ENCODE data around the gene SEC22B. TPM values are rescaled to one million over a fixed set of nuclear protein-coding genes. Genes with fewer than 3 reads are reported as not detected.
"Not testable (repeated sequence)": the region's sequence is repeated elsewhere in the genome, so short reads cannot be mapped to it uniquely, and the experiment has no call there.

Gene SEC22B
- total RNA-seq, 1 donor, result 70.3 TPM

- no peak for DNase-seq (ENCODE audit: low read depth)
- TF ChIP-seq, protein P1, sequence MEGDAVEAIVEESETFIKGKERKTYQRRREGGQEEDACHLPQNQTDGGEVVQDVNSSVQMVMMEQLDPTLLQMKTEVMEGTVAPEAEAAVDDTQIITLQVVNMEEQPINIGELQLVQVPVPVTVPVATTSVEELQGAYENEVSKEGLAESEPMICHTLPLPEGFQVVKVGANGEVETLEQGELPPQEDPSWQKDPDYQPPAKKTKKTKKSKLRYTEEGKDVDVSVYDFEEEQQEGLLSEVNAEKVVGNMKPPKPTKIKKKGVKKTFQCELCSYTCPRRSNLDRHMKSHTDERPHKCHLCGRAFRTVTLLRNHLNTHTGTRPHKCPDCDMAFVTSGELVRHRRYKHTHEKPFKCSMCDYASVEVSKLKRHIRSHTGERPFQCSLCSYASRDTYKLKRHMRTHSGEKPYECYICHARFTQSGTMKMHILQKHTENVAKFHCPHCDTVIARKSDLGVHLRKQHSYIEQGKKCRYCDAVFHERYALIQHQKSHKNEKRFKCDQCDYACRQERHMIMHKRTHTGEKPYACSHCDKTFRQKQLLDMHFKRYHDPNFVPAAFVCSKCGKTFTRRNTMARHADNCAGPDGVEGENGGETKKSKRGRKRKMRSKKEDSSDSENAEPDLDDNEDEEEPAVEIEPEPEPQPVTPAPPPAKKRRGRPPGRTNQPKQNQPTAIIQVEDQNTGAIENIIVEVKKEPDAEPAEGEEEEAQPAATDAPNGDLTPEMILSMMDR (IDR thresholded peaks at IDR 0.05; ENCODE audit: insufficient read depth, low read length), result no peak
Observed at GRCh38 chr1:120133228-120133927, 42.9 kb downstream of the SEC22B start.

GRCh38 chr1:120132406-120132763, 43.9 kb downstream of the SEC22B start:
- H3K4me3 ChIP-seq (ENCODE audit: low read depth, low read length); DNase-seq (ENCODE audit: low read depth): not testable (repeated sequence)

More at GRCh38 chr1:120133228-120133927, 42.9 kb downstream of the SEC22B start:
- no peak overlapping the region for H3K4me3 ChIP-seq (ENCODE audit: low read depth, low read length)

- H3K4me3 ChIP-seq (ENCODE audit: low read depth, low read length), result not testable (repeated sequence)
- TF ChIP-seq, protein P1 (IDR thresholded peaks at IDR 0.05; ENCODE audit: insufficient read depth, low read length), result peak; percentile 11
- peak; percentile 81 for DNase-seq (ENCODE audit: low read depth)
Observed at GRCh38 chr1:120131611-120132405, 44.5 kb downstream of the SEC22B start.

GRCh38 chr1:120127921-120128320, 48.4 kb downstream of the SEC22B start:
- DNase-seq (ENCODE audit: low read depth), result not testable (repeated sequence)

GRCh38 chr1:120126216-120126615, 50.1 kb downstream of the SEC22B start:
- not testable (repeated sequence) for H3K4me3 ChIP-seq (ENCODE audit: low read depth, low read length); DNase-seq (ENCODE audit: low read depth)

More at GRCh38 chr1:120127921-120128320, 48.4 kb downstream of the SEC22B start:
- not testable (repeated sequence) for H3K4me3 ChIP-seq (ENCODE audit: low read depth, low read length)

- DNase-seq (ENCODE audit: low read depth), result not testable (repeated sequence)
Observed at GRCh38 chr1:120124628-120125027, 51.7 kb downstream of the SEC22B start.

DNA sequence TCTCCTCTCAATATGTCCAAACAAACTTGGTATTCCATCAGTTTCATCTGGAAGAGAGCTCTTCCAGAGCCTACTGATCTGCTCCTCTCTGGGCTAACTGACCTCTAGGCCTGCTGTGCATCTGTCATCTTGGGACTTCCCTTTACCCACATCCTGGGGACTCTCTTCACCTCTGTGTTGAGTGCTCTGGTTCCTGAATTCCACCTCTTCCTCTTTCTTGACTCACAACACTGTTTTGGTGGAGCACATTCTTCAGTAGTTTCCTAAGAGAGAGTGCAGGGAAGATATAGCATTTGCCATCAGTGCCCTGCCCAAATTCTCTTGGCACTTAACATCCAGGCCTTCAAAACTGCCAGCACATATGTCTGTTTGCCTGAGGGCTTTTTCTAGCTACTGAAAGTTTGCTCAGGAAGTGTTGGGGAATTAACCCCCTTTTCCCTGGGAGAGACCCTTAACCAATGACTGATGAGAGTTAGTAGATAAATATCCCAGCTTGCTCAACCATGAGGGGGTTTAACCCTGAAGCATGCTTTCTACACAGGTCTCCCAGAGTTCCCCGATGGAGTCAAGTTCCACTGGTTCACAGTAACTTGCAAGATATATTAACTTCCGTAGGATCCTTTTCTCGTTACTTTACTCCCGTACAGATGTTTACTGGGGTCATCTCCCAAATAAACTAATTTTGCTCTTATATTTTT, 52.4 kb downstream of the SEC22B start:
- DNase-seq (ENCODE audit: low read depth), result peak; percentile 15
- not testable (repeated sequence) for H3K4me3 ChIP-seq (ENCODE audit: low read depth, low read length)

More at GRCh38 chr1:120124628-120125027, 51.7 kb downstream of the SEC22B start:
- H3K4me3 ChIP-seq (ENCODE audit: low read depth, low read length), result not testable (repeated sequence)

DNA sequence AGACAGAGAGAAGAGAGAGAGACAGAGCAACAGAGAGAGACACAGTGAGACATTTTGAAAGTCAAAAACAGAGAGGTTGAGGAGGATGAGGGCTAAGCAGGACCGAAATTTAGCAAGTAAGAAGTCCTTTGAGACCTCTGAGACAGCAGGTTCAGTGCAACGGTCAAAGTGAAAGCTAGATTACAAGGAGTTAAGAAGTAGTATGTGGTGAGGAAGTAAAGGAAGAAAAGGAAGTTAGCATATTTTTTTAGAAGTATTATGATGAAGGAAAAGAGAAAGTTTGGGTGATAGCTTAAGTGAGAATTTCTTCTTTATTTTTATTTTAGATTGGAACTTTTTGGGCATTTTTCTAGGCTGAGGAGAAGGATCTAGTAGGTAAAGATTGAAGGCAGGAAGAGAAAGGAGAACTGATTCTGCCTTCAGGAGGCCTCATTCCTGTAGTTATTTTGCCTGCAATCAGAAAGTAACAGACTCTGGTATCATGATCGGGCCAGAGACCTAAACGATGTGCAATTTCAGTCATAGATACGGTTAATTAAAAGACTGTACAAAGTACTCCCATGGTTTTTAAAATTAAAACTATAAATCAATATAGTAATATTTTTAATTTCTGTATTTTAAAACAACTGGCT, 53.9 kb downstream of the SEC22B start:
- not testable (repeated sequence) for H3K4me3 ChIP-seq (ENCODE audit: low read depth, low read length); DNase-seq (ENCODE audit: low read depth)

DNA sequence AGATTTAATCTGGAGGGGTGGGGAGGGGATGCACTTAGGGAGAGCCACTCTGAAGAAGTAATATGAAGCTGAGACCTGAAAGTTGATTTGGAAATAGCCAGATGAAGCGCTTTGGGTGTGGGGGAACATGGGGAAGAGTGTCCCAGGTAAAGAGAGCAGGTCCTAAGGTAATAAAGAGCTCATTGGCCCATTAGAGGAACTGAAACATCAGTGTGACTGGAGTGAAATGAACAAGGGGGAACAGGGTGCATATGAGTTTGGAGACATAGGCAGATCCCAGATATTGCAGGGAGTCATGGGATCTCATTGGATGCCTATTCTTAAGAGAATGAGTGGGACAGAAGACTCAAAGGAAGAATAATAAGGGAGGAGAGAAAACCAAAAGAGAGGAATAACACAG, 54.5 kb downstream of the SEC22B start:
- not testable (repeated sequence) for H3K4me3 ChIP-seq (ENCODE audit: low read depth, low read length); DNase-seq (ENCODE audit: low read depth)

DNA sequence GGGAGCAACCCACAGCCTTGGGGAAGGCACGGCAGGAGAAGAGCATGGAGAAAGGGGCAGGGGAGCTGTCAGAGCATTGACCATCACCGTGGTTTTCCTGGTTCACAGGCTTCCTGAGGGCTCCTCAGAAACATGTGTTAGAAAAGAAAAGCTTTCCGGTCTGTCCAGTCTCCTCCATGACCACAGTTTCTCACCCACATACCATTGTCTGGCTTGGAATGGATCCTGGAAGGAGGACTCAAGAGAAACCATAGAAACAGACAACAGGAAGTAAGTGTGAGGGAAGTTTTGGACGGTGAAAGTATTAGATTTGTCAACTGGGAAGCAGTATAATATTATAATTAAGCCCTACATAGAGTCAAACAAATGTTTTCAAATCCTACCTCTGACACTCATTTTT, 55.8 kb downstream of the SEC22B start:
- not testable (repeated sequence) for H3K4me3 ChIP-seq (ENCODE audit: low read depth, low read length); DNase-seq (ENCODE audit: low read depth)

DNA sequence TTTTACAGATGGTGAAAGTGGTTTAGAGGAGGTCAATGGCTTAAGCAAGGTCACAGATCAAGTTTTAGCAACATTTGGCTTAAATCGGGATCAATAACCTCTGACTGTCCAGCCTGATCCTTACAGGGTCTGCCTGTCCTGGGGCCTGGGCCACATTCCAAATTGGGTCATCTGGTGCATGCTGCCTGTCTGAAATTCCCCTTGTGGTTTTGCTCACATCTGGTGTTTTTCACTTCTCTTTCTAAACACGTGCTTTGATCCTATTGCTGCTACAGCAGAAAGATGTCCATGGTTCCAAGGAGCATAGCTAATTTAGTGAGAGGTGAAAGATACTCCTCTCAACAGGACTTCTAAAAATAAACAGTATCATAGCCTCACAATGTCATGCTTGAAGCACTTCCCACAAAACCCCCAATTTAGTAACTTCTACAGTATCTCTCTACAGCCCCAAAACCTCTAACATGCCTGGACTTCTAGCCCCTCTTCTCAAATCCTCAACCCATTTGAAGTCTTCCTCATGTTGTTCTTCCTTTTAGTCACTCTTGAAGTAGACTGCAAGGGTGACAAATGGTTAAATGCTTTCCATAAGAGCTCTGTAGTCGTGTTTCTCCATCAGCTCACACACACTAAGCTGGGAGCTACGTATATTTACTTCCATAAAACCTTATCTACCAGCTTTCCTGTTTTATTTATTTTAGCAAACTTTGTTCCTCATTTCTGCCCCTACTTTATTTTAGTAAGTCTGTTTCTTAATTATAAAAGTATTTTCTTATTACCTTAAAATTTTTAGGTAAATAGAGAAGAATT, 58.7 kb downstream of the SEC22B start:
- H3K4me3 ChIP-seq (ENCODE audit: low read depth, low read length), result not testable (repeated sequence)
- peak; percentile 37 for DNase-seq (ENCODE audit: low read depth)

DNA sequence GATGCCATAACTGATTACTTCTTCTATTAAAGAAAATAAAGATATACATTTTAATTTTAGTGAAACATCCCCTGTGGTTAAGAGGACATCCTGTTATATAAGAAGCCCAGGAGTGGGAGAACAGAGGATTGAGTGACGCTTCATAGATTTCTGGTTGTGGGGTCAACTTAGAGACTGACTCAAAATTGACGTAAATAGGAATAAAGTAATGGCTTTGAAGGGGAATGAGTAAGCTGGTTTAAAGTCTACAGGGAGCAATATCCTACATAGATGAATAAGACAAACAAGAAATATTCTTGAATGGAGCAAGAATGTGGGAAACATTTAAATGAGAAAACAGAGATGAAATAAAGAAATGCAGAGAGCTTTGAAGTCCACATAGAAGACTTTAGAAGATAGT, 60.2 kb downstream of the SEC22B start:
- DNase-seq (ENCODE audit: low read depth); H3K4me3 ChIP-seq (ENCODE audit: low read depth, low read length): not testable (repeated sequence)

GRCh38 chr1:120113134-120113533, 63.2 kb downstream of the SEC22B start:
- DNase-seq (ENCODE audit: low read depth); H3K4me3 ChIP-seq (ENCODE audit: low read depth, low read length): not testable (repeated sequence)

DNA sequence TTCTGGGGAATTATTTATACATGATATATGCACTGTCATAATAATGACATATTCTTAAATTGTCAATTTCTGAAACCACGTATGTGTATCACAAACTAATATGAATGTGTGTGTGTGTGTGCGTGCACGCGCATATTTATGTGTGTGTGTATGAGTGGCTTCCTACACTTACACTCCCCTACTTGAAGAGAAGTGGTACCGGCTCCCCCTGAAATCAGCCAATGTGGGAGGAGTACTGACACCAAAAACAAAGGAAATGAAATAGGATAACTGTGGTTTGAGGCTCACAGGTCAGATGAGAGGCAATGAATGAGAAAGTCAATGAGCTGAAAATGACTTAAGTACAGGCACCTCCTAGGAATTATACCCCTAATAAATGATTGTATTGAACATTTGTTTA, 64.1 kb downstream of the SEC22B start:
- not testable (repeated sequence) for H3K4me3 ChIP-seq (ENCODE audit: low read depth, low read length); DNase-seq (ENCODE audit: low read depth)

DNA sequence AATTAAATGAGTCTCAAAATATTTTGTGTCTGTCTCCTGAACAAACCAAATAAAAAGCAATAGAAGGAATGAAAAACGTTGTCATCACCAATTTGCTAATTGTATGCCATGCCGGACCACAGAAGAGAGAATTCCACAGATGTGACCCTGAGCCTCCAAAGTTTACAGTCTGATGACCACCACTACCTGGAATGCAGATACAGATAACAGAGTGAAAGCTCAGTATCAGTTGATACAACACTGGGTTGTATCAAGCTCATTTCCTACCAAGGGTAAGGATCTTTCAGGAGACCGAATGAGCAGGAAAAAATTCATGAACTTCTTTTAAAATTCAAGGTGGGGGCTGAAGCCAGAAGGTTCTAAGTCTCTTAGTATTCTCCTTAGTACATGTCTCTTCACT, 64.5 kb downstream of the SEC22B start:
- not testable (repeated sequence) for H3K4me3 ChIP-seq (ENCODE audit: low read depth, low read length); DNase-seq (ENCODE audit: low read depth)
